ENCODE measurements around the gene KRTAP10-4.

The KRTAP10-4 gene

GRCh38 chr21:44617071-44617501 is 43.6 kb downstream of the KRTAP10-4 start:
- no peak overlapping the region for H3K4me3 ChIP-seq (ENCODE audit: low read depth, low read length)
- no peak for DNase-seq (ENCODE audit: low read depth)
- TF ChIP-seq, protein P1, sequence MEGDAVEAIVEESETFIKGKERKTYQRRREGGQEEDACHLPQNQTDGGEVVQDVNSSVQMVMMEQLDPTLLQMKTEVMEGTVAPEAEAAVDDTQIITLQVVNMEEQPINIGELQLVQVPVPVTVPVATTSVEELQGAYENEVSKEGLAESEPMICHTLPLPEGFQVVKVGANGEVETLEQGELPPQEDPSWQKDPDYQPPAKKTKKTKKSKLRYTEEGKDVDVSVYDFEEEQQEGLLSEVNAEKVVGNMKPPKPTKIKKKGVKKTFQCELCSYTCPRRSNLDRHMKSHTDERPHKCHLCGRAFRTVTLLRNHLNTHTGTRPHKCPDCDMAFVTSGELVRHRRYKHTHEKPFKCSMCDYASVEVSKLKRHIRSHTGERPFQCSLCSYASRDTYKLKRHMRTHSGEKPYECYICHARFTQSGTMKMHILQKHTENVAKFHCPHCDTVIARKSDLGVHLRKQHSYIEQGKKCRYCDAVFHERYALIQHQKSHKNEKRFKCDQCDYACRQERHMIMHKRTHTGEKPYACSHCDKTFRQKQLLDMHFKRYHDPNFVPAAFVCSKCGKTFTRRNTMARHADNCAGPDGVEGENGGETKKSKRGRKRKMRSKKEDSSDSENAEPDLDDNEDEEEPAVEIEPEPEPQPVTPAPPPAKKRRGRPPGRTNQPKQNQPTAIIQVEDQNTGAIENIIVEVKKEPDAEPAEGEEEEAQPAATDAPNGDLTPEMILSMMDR (IDR thresholded peaks at IDR 0.05; ENCODE audit: low read depth, low read length, missing control alignments), result no peak

- TF ChIP-seq, protein P1 (IDR thresholded peaks at IDR 0.05; ENCODE audit: low read depth, low read length, missing control alignments), result peak; percentile 37
- DNase-seq (ENCODE audit: low read depth), result no peak
Measured at GRCh38 chr21:44618504-44618903, 45.0 kb downstream of the KRTAP10-4 start.

DNA sequence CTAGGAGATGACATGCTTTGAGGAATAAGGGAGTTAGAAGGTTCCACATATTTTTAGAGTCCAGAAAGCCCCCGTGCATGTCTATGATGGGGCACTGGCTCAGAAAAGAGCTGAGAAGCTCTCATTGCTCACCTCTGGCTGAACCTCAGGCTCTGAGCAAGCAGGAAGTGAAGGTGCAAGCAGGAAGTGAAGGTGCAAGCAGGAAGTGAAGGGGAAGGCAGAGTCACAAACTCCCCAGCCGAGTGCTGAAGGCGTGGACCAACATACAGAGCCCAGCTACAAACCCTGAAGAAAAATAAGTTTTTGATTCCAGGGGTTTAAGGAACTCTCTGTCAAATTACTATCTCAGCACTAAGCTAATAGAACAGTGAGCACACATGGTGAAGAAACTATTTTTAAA is 45.4 kb downstream of the KRTAP10-4 start:
- no peak for DNase-seq (ENCODE audit: low read depth)
- TF ChIP-seq, protein P1 (IDR thresholded peaks at IDR 0.05; ENCODE audit: low read depth, low read length, missing control alignments), result no peak
- no peak overlapping the region for H3K4me3 ChIP-seq (ENCODE audit: low read depth, low read length)

More at GRCh38 chr21:44618504-44618903, 45.0 kb downstream of the KRTAP10-4 start:
- no peak overlapping the region for H3K4me3 ChIP-seq (ENCODE audit: low read depth, low read length)

GRCh38 chr21:44619886-44620285 is 46.4 kb downstream of the KRTAP10-4 start:
- TF ChIP-seq, protein P1 (IDR thresholded peaks at IDR 0.05; ENCODE audit: low read depth, low read length, missing control alignments), result no peak
- no peak for DNase-seq (ENCODE audit: low read depth)
- H3K4me3 ChIP-seq (ENCODE audit: low read depth, low read length), result no peak overlapping the region

DNA sequence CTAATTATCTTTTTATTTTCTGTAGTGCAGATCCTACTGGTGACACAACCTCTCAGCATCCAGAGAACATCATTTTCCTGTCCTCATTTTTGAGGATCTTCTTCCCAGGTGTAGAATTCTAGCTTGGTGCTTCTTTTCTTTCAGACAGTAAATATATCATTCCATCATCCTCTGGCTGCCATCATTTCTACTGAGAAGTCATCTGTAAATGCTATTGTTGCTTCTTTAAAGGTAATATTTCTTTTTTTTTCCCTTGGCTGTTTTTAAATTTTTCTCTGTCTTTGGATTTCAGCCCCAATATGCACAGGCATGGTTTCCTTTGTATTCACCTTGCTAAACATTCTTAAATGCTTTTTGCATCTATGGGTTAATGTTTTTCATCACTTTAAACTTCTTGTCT is 50.0 kb downstream of the KRTAP10-4 start:
- DNase-seq (ENCODE audit: low read depth), result no peak
- TF ChIP-seq, protein P1 (IDR thresholded peaks at IDR 0.05; ENCODE audit: low read depth, low read length, missing control alignments), result no peak
- H3K4me3 ChIP-seq (ENCODE audit: low read depth, low read length), result no peak overlapping the region

Measured in GM12864 (cell line).